GM18499 (cell line): ENCODE results near the gene DAB2IP.

ENCODE experiments used
- ATAC-seq: cut with Tn5 transposase; IDR thresholded peaks from one replicate; pipeline ENCODE4 v1.9.1; 2021; ENCODE audit warnings: moderate number of reproducible peaks; ENCODE audit not compliant: insufficient read depth, unreplicated experiment

Gene DAB2IP

DNA sequence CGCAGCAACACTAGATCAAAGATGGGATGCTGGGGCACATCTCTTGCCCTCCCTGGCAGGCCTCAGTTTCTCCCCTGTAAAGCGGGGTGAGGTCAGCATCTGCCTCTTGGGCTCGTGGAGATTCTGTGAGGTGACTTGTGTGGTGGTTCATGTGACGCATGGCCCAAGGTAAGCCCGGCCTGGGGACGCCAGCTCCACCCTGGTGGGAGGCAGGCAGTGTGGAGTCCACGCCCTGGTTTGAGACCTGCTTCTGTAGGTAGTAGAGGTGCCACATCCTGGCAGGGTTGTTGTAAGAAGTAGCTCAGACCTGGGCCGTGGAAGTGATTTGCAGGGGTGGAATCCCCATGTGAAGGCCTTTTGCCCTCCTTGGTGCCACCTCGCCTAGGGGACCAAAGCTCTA is 101.5 kb downstream of the DAB2IP start:
- ATAC-seq = no peak

- no peak for ATAC-seq
Measured at GRCh38 chr9:121753802-121754654, 102.6 kb downstream of the DAB2IP start.

DNA sequence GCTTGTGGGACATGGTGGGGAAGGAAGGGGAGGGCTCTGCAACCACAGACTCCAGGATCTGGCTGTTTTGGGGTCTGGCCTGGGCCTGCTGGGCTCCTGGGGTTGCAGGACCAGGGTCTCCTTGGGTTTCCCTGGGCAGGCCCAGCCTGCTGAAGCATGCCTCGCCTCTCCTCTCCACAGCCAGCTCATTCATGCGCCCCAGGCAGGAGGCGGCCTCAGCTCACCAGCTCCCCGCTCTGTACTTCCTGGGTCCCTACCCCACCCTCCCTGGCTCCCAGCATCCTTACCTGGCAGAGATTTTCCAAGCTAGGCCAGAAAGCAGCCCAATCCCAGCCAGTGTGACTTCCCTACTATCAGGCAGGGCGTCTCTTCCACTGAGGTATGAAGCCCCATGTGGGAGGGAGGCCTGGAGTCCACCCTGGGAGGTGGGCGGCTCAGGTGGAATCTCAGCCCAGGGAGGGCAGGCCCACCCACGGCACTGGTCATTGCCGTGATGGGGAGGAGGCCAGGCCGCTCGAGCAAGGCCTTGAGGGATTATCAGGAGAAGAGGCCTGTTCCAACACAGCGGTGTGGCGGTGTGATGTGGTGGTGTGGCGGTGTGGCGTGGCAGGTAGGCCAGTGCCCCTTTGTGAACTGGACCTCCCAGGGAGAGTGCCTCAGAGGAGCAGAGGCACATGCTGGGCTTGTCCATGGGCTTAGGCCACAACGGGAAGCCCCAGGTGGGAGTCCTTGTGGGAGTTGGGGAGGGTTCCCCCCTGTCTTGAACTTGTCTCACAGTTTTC is 103.4 kb downstream of the DAB2IP start:
- ATAC-seq = no peak

DNA sequence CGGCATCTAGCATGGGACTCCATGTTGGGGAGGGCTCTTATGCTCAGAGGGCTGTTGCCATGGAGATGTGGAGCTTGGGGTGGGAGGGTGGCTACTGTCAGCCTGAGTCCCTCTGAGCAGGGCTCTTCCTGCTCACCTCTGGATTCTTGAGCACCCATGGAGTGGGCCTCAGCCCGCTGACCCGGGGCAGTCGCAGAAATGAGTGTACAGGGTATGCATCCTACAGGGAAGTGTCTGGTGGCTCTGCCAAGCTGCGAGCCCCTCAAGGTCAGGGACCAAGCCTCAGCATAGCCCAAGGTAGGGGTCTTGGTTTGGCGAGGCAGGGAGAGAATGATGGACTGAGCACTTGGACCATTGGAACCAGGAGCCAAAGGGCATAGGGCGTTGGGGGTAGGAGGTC is 104.1 kb downstream of the DAB2IP start:
- ATAC-seq = no peak

- no peak for ATAC-seq
Measured at GRCh38 chr9:121756474-121757280, 105.2 kb downstream of the DAB2IP start.

DNA sequence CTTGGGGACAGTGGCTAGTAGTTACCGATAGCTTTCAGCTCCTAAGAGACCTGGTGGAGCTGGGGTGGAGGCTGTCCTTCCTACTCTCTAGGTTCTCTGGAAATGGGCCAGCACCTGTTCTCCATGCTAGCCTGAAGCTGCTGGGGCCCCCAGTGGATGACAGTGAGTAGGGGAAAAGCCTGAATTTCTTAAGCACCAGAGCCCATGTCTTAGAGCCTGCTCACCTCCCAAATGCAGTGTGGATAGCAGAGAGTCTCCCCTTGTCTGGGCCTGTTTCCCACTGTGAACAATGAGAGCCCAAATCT is 105.8 kb downstream of the DAB2IP start:
- no peak for ATAC-seq

DNA sequence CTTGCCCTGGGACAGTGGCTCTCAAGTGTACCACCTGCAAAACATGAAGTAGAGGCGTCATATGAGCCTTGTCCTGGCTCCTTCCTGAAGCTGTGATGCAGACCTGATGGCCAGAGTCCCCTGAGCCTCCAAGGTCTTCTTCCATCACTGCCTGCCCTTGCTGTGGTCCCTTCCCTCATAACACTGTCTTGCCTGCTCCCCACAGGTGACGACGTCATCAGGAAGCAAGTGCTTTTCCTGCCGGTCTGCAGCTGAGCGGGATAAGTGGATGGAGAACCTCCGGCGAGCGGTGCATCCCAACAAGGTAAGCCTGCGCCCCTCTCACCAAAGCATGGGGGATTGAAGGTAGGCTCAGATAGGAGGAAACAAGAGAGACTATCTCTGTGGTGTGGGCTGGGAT is 107.3 kb downstream of the DAB2IP start:
- ATAC-seq = no peak

DNA sequence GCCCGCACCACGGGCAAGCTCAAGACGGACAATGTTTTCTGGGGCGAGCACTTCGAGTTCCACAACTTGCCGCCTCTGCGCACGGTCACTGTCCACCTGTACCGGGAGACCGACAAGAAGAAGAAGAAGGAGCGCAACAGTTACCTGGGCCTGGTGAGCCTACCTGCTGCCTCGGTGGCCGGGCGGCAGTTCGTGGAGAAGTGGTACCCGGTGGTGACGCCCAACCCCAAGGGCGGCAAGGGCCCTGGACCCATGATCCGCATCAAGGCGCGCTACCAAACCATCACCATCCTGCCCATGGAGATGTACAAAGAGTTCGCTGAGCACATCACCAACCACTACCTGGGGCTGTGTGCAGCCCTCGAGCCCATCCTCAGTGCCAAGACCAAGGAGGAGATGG is 108.6 kb downstream of the DAB2IP start:
- ATAC-seq = no peak

DNA sequence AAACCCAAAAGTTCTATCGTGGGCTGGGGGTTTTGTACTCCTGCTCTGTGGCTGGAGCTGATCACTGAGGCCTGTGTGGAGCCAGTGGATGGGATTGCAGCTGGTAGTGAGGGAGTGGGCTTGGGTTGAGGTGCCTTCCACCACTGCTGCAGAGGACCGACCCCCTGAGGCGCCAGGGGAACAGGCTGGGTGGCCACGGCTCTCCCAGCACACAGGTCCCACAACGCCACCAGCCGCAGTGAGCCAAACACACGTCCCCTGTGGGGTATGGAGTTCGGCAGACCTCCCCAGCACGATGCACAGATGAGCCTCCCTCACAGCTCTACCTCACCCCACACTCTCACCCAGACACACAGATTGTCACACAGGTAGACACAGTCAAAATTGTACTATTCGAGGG is 109.1 kb downstream of the DAB2IP start:
- no peak for ATAC-seq

DNA sequence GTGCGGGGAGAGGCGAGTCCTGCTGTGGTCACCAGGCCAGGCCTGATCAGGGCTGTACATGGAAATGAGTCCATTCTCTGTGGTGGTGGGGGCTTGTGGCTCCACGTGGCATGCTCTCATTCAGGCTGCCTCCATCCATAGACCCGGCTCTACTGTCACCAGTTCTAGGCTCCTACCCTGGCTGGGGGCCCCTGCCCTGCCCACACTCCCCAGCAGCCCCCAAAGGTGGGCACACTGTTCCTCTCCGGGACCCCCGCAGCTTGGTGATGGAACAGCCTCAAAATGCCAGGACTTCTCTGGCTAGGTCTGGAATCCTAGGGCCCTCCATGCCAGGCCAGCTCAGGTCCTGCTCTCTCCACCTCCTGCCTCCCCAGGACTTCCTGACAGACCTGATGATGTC is 111.7 kb downstream of the DAB2IP start:
- no peak for ATAC-seq

GRCh38 chr9:121763561-121764370 is 112.3 kb downstream of the DAB2IP start:
- no peak for ATAC-seq

GRCh38 chr9:121764371-121764730 is 112.9 kb downstream of the DAB2IP start:
- no peak for ATAC-seq

DNA sequence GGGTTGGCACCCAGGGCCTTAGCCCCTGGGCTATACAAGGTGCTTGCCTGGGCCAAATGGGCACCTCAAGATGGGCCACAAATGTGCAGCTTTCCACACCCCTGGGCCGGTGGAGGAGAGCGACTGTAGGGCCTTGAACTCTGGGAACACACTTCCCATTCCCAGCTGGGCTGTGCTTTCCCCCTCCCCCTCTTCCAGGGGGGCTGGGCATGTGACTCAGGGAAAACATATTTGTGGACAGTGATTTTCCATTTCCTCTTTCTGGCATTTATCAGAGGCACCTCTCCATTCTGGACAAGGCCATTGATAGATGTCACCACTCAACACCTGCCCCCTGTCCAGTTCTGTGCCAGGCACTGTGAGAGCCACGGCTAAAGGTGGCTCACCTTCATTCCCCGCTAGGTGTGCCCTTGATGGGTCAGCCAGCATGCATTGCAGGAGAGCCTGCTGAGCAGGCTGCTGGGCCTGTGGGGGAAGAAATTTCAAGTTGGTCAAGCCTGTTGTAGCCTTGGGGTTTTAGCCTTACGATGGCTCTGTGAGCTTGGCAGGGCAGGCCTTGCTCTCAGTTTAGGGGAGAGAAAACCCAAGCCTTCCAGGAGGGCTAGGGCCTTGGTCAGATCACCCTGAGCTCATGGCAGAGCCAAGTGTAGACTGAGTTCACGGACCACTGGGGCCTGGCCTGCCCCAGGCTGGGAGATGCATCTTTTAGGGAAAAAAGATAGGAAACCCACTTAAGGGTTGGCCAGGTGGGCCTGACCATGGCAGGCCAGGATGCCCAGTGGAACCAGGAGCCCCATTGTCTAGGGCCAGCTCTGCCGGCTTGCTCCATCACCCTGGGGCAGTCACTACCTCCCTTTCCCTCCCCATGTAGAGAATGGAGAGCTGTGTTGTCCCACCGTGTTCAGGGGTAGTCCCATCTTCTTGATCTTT is 113.9 kb downstream of the DAB2IP start:
- no peak for ATAC-seq

GRCh38 chr9:121766081-121766683 is 114.7 kb downstream of the DAB2IP start:
- ATAC-seq = no peak

DNA sequence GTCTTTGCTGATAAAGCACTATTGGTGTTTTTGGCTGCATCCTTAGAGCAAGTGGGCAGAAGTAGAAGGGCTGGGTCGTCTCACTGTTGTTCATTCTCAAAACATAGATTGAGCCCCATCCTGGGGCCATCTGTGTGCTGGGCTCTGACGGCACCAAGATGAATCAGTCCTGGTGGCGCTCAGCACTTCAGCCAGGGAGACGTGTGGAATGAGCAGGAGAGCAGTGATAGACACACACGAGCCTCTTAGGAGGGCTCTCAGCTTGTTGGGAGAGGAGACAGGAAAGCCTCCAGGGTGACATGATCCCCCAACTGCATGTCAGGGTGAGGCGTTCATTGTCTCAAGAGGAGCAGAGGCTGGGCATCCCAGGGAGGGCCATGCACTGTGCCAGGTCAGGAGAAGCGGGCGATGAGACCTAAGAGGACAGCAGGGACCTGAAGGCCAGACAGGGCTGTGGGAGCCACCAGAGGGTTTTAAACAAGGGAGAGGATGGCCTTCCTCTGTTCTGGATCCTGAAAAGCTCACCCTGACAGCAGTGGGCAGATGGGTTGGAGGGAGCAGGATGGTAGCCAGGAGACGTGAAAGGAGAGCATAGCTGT is 115.8 kb downstream of the DAB2IP start:
- ATAC-seq = no peak

DNA sequence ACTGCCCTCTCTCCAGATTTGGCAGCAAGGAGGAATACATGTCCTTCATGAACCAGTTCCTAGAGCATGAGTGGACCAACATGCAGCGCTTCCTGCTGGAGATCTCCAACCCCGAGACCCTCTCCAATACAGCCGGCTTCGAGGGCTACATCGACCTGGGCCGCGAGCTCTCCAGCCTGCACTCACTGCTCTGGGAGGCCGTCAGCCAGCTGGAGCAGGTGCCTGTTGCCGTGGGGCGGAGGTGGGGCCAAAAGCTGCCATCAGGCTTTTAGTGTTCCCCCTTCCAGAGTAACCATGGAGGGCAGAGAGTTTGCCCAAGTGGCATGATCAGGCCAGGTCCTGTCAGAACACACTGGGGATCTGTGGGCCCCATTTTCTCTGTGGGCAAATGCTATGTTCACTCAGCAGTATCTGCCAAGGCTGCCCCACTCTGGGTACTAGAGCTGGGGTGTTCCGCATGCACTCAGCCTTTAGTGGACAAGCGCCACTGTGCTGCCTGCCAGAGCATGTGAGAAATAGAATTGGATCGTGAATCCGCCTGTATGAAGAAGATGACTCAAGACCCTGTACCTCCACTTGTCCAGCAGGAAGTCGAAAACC is 117.1 kb downstream of the DAB2IP start:
- no peak for ATAC-seq

- no peak for ATAC-seq
Measured at GRCh38 chr9:121769939-121770338, 118.5 kb downstream of the DAB2IP start.
